ENCODE measurements around the gene ARPC1B.

Gene ARPC1B

GRCh38 chr7:99392659-99393354 lies 18.3 kb downstream of the ARPC1B start:
- Histone ChIP-seq H3K9me3 (ENCODE audit: control insufficient read depth, insufficient read depth, low read length) (no peaks in the 10 kb centered on the region), H3K27ac (ENCODE audit: low read depth, low read length) (peak overlapping the region; percentile 90), H3K4me3 (ENCODE audit: low read depth, low read length) (peak overlapping the region; percentile 73), H3K36me3 (ENCODE audit: control insufficient read depth, insufficient read depth, low read length) (peaks cover 63% of the 10 kb centered on the region), H3K9ac (ENCODE audit: low read depth, low read length) (peak overlapping the region; percentile 67), H3K4me1 (ENCODE audit: control insufficient read depth, insufficient read depth, low read length) (peaks cover 4% of the 10 kb centered on the region; the same call in 1 of the 2 replicates), H3K27me3 (ENCODE audit: control insufficient read depth, insufficient read depth, low read length) (no peaks in the 10 kb centered on the region)

DNA sequence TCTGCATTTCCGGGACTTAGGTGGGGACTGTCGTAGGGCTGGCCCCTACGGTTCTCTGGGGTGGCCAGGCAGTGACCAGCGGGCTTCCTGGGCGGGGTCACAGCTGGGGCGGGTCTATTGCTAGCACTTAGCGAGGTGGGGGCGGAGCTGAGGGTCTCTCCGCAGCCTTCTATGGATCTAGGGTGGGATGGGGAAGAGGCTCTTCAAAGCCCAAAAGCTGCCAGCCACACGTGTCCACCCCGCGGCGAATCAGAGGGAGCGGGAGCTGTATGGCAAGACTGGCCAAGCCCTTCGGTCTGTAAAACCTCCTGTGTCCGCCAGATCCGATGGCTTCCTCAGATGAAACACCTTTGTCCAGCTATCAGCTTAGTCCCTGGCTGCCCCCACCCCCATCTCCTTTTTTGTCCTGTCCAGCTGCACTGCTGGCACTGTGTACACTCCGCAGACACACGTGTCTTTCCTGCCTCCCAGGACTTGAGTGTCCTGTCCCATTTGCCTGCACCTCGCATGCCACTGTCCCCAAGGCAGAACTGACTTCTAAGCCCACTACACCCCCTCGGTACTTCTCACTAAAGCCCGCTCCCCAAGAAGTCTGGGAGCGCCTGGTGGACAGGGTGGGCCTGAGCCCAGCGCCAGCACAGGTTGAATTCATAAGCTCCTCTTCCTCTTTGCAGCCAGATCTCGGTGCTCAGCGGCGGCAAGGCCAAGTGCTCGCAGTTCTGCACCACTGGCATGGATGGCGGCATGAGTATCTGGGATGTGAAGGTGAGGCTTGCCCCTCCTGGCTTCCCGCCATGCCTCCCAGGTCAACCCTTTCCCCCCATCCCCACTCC lies 19.0 kb downstream of the ARPC1B start:
- H3K9me3 ChIP-seq (ENCODE audit: control insufficient read depth, insufficient read depth, low read length) = no peaks in the 10 kb centered on the region
- H3K27ac ChIP-seq (ENCODE audit: low read depth, low read length) = peak overlapping the region; percentile 90
- H3K27me3 ChIP-seq (ENCODE audit: control insufficient read depth, insufficient read depth, low read length) = no peaks in the 10 kb centered on the region
- peaks cover 63% of the 10 kb centered on the region for H3K36me3 ChIP-seq (ENCODE audit: control insufficient read depth, insufficient read depth, low read length)
- peaks cover 4% of the 10 kb centered on the region; the same call in 1 of the 2 replicates for H3K4me1 ChIP-seq (ENCODE audit: control insufficient read depth, insufficient read depth, low read length)
- H3K9ac ChIP-seq (ENCODE audit: low read depth, low read length) = peak overlapping the region; percentile 67
- peak overlapping the region; percentile 73 for H3K4me3 ChIP-seq (ENCODE audit: low read depth, low read length)

GRCh38 chr7:99394188-99394502 lies 19.6 kb downstream of the ARPC1B start:
- no peak overlapping the region for H3K27ac ChIP-seq (ENCODE audit: low read depth, low read length)
- no peak overlapping the region for H3K4me3 ChIP-seq (ENCODE audit: low read depth, low read length)
- H3K4me1 ChIP-seq (ENCODE audit: control insufficient read depth, insufficient read depth, low read length) = peaks cover 4% of the 10 kb centered on the region; the same call in 1 of the 2 replicates
- no peaks in the 10 kb centered on the region for H3K9me3 ChIP-seq (ENCODE audit: control insufficient read depth, insufficient read depth, low read length)
- no peak overlapping the region for H3K9ac ChIP-seq (ENCODE audit: low read depth, low read length)
- peaks cover 69% of the 10 kb centered on the region for H3K36me3 ChIP-seq (ENCODE audit: control insufficient read depth, insufficient read depth, low read length)
- H3K27me3 ChIP-seq (ENCODE audit: control insufficient read depth, insufficient read depth, low read length) = no peaks in the 10 kb centered on the region

- H3K9me3 ChIP-seq (ENCODE audit: control insufficient read depth, insufficient read depth, low read length) = no peaks in the 10 kb centered on the region
- H3K27ac ChIP-seq (ENCODE audit: low read depth, low read length) = peak overlapping the region; percentile 11
- peaks cover 74% of the 10 kb centered on the region for H3K36me3 ChIP-seq (ENCODE audit: control insufficient read depth, insufficient read depth, low read length)
- H3K4me1 ChIP-seq (ENCODE audit: control insufficient read depth, insufficient read depth, low read length) = peaks cover 4% of the 10 kb centered on the region; the same call in 1 of the 2 replicates
- no peak overlapping the region for H3K4me3 ChIP-seq (ENCODE audit: low read depth, low read length)
- no peak overlapping the region for H3K9ac ChIP-seq (ENCODE audit: low read depth, low read length)
- H3K27me3 ChIP-seq (ENCODE audit: control insufficient read depth, insufficient read depth, low read length) = no peaks in the 10 kb centered on the region
These were observed 21.2 kb downstream of the ARPC1B start for GRCh38 chr7:99395616-99396327.

GRCh38 chr7:99396418-99397296 lies 22.1 kb downstream of the ARPC1B start:
- Histone ChIP-seq H3K9me3 (ENCODE audit: control insufficient read depth, insufficient read depth, low read length) (no peaks in the 10 kb centered on the region), H3K9ac (ENCODE audit: low read depth, low read length) (no peak overlapping the region), H3K36me3 (ENCODE audit: control insufficient read depth, insufficient read depth, low read length) (peaks cover 76% of the 10 kb centered on the region), H3K27ac (ENCODE audit: low read depth, low read length) (no peak overlapping the region), H3K4me3 (ENCODE audit: low read depth, low read length) (no peak overlapping the region), H3K4me1 (ENCODE audit: control insufficient read depth, insufficient read depth, low read length) (peaks cover 4% of the 10 kb centered on the region; the same call in 1 of the 2 replicates), H3K27me3 (ENCODE audit: control insufficient read depth, insufficient read depth, low read length) (no peaks in the 10 kb centered on the region)

- Histone ChIP-seq H3K9me3 (ENCODE audit: control insufficient read depth, insufficient read depth, low read length) (no peaks in the 10 kb centered on the region), H3K9ac (ENCODE audit: low read depth, low read length) (no peak overlapping the region), H3K36me3 (ENCODE audit: control insufficient read depth, insufficient read depth, low read length) (peaks cover 83% of the 10 kb centered on the region)
These were observed 22.9 kb downstream of the ARPC1B start for GRCh38 chr7:99397297-99397983.

GRCh38 chr7:99398891-99399445 lies 24.4 kb downstream of the ARPC1B start:
- Histone ChIP-seq H3K27ac (ENCODE audit: low read depth, low read length) (no peak overlapping the region), H3K4me1 (ENCODE audit: control insufficient read depth, insufficient read depth, low read length) (no peaks in the 10 kb centered on the region), H3K9ac (ENCODE audit: low read depth, low read length) (no peak overlapping the region), H3K4me3 (ENCODE audit: low read depth, low read length) (no peak overlapping the region), H3K9me3 (ENCODE audit: control insufficient read depth, insufficient read depth, low read length) (no peaks in the 10 kb centered on the region), H3K36me3 (ENCODE audit: control insufficient read depth, insufficient read depth, low read length) (peaks cover 96% of the 10 kb centered on the region), H3K27me3 (ENCODE audit: control insufficient read depth, insufficient read depth, low read length) (no peaks in the 10 kb centered on the region)

More at GRCh38 chr7:99397297-99397983, 22.9 kb downstream of the ARPC1B start:
- H3K4me3 ChIP-seq (ENCODE audit: low read depth, low read length) = no peak overlapping the region
- H3K4me1 ChIP-seq (ENCODE audit: control insufficient read depth, insufficient read depth, low read length) = peaks cover 4% of the 10 kb centered on the region; the same call in 1 of the 2 replicates
- H3K27ac ChIP-seq (ENCODE audit: low read depth, low read length) = no peak overlapping the region
- no peaks in the 10 kb centered on the region for H3K27me3 ChIP-seq (ENCODE audit: control insufficient read depth, insufficient read depth, low read length)

DNA sequence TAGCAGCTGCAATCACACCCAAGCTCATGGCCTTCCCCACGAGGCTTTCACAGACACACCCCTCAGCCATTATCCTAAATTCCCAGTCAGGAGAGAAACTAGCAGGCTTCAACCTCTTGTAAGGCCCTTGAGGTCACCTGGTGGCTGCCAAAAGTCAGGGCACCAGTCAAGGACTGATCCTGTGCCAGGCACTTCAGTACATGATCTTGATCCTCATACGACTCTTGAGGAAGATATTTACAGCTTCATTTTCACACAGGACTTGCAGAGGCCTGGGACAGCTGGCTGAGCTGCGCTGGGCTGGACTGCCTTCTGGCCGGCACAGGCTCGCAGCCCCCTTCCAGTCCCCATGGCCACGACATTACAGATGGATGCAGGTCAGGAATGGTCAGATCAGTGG lies 25.1 kb downstream of the ARPC1B start:
- H3K27ac ChIP-seq (ENCODE audit: low read depth, low read length) = no peak overlapping the region
- H3K27me3 ChIP-seq (ENCODE audit: control insufficient read depth, insufficient read depth, low read length) = no peaks in the 10 kb centered on the region
- H3K4me1 ChIP-seq (ENCODE audit: control insufficient read depth, insufficient read depth, low read length) = no peaks in the 10 kb centered on the region
- no peak overlapping the region for H3K4me3 ChIP-seq (ENCODE audit: low read depth, low read length)
- H3K36me3 ChIP-seq (ENCODE audit: control insufficient read depth, insufficient read depth, low read length) = peaks cover 96% of the 10 kb centered on the region
- no peak overlapping the region for H3K9ac ChIP-seq (ENCODE audit: low read depth, low read length)
- no peaks in the 10 kb centered on the region for H3K9me3 ChIP-seq (ENCODE audit: control insufficient read depth, insufficient read depth, low read length)

GRCh38 chr7:99402854-99403253 lies 28.3 kb downstream of the ARPC1B start:
- H3K9ac ChIP-seq (ENCODE audit: low read depth, low read length) = no peak overlapping the region
- peaks cover 5% of the 10 kb centered on the region; the same call in 1 of the 2 replicates for H3K4me1 ChIP-seq (ENCODE audit: control insufficient read depth, insufficient read depth, low read length)
- peaks cover 72% of the 10 kb centered on the region for H3K36me3 ChIP-seq (ENCODE audit: control insufficient read depth, insufficient read depth, low read length)
- no peak overlapping the region for H3K27ac ChIP-seq (ENCODE audit: low read depth, low read length)
- H3K4me3 ChIP-seq (ENCODE audit: low read depth, low read length) = no peak overlapping the region
- H3K27me3 ChIP-seq (ENCODE audit: control insufficient read depth, insufficient read depth, low read length) = no peaks in the 10 kb centered on the region
- no peaks in the 10 kb centered on the region for H3K9me3 ChIP-seq (ENCODE audit: control insufficient read depth, insufficient read depth, low read length)
